ENCODE data around the gene IRX3.

IRX3 gene

GRCh38 chr16:54290833-54291655 lies 4.5 kb upstream of the IRX3 start:
- DNase-seq = no peak

GRCh38 chr16:54289945-54290832 lies 3.6 kb upstream of the IRX3 start:
- DNase-seq = no peak

GRCh38 chr16:54289242-54289944 lies 2.8 kb upstream of the IRX3 start:
- DNase-seq = no peak

- DNase-seq = no peak
Observed at GRCh38 chr16:54288835-54289241, 2.3 kb upstream of the IRX3 start.

GRCh38 chr16:54288030-54288834 lies 1.6 kb upstream of the IRX3 start:
- DNase-seq = no peak

GRCh38 chr16:54287131-54288029 lies 793 bp upstream of the IRX3 start:
- no peak for DNase-seq

- no peak for DNase-seq
Observed at GRCh38 chr16:54286090-54286365, 559 bp downstream of the IRX3 start.

GRCh38 chr16:54285414-54286089 lies 1.0 kb downstream of the IRX3 start:
- DNase-seq = peak; percentile 60

- DNase-seq = peak; percentile 30
Observed at GRCh38 chr16:54284931-54285413, 1.6 kb downstream of the IRX3 start.

GRCh38 chr16:54284319-54284930 lies 2.2 kb downstream of the IRX3 start:
- DNase-seq = peak; percentile 46

- no peak for DNase-seq
Observed at GRCh38 chr16:54283725-54284318, 2.8 kb downstream of the IRX3 start.

GRCh38 chr16:54282928-54283724 lies 3.5 kb downstream of the IRX3 start:
- no peak for DNase-seq

- DNase-seq = no peak
Observed at GRCh38 chr16:54282202-54282927, 4.2 kb downstream of the IRX3 start.

GRCh38 chr16:54281535-54282201 lies 4.9 kb downstream of the IRX3 start:
- DNase-seq = no peak

GRCh38 chr16:54280751-54281150 lies 5.8 kb downstream of the IRX3 start:
- DNase-seq = no peak

GRCh38 chr16:54277845-54278703 lies 8.5 kb downstream of the IRX3 start:
- DNase-seq = peak; percentile 39

- no peak for DNase-seq
Observed at GRCh38 chr16:54275956-54276355, 10.6 kb downstream of the IRX3 start.
